ENCODE measurements around the gene PIBF1.

The PIBF1 gene

DNA sequence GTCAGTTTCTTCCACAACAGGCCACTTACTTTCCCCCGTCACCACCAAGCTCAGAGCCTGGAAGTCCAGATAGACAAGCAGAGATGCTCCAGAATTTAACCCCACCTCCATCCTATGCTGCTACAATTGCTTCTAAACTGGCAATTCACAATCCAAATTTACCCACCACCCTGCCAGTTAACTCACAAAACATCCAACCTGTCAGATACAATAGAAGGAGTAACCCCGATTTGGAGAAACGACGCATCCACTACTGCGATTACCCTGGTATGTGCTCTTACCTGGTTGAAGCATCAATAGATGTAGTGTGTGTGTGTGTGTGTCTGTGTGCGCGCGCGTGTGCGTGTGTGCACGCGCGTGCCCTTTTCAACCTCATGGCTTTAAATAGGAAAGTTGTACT, 280.5 kb downstream of the PIBF1 start:
- no peak for TF ChIP-seq POLR2AphosphoS5 (IDR thresholded peaks at IDR 0.05; ENCODE audit: low read depth)
- no peak for TF ChIP-seq SPI1 (IDR thresholded peaks at IDR 0.05; ENCODE audit: borderline replicate concordance, low read depth)
- TF ChIP-seq, protein P1, sequence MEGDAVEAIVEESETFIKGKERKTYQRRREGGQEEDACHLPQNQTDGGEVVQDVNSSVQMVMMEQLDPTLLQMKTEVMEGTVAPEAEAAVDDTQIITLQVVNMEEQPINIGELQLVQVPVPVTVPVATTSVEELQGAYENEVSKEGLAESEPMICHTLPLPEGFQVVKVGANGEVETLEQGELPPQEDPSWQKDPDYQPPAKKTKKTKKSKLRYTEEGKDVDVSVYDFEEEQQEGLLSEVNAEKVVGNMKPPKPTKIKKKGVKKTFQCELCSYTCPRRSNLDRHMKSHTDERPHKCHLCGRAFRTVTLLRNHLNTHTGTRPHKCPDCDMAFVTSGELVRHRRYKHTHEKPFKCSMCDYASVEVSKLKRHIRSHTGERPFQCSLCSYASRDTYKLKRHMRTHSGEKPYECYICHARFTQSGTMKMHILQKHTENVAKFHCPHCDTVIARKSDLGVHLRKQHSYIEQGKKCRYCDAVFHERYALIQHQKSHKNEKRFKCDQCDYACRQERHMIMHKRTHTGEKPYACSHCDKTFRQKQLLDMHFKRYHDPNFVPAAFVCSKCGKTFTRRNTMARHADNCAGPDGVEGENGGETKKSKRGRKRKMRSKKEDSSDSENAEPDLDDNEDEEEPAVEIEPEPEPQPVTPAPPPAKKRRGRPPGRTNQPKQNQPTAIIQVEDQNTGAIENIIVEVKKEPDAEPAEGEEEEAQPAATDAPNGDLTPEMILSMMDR (IDR thresholded peaks at IDR 0.05; ENCODE audit: insufficient read depth, low read length): no peak
- Histone ChIP-seq H3K4me3 (replicated peaks; ENCODE audit: insufficient read depth, low read length) (no peak overlapping the region), H3K27ac (replicated peaks) (no peak overlapping the region), H3K27me3 (ENCODE audit: insufficient read depth, poor library complexity, severe bottlenecking) (peaks cover 7% of the 10 kb centered on the region)
- DNase-seq (ENCODE audit: low read depth in 1 of 2, low spot score in 1 of 2): no peak

DNA sequence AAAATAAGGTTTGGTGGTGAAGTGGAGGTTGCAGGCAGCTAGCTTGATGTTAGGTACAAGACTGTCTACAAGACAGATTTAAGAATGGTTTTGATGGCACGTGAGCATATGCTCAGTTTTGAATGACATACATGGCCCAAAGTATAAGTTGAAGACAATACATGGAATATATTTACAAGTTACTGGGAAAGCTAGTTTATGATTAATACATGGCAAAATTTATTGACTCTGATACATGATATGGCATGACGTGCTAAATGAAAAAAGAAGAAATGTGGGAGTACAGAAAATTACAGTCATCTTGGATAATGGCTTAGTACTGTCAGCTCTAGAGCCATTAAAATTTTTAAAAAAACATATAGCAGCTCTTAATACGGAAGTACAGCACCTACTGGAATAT, 281.2 kb downstream of the PIBF1 start:
- no peak overlapping the region for H3K27ac ChIP-seq (replicated peaks)
- H3K27me3 ChIP-seq (ENCODE audit: insufficient read depth, poor library complexity, severe bottlenecking): peaks cover 2% of the 10 kb centered on the region
- TF ChIP-seq POLR2AphosphoS5 (IDR thresholded peaks at IDR 0.05; ENCODE audit: low read depth): no peak
- TF ChIP-seq, protein P2, sequence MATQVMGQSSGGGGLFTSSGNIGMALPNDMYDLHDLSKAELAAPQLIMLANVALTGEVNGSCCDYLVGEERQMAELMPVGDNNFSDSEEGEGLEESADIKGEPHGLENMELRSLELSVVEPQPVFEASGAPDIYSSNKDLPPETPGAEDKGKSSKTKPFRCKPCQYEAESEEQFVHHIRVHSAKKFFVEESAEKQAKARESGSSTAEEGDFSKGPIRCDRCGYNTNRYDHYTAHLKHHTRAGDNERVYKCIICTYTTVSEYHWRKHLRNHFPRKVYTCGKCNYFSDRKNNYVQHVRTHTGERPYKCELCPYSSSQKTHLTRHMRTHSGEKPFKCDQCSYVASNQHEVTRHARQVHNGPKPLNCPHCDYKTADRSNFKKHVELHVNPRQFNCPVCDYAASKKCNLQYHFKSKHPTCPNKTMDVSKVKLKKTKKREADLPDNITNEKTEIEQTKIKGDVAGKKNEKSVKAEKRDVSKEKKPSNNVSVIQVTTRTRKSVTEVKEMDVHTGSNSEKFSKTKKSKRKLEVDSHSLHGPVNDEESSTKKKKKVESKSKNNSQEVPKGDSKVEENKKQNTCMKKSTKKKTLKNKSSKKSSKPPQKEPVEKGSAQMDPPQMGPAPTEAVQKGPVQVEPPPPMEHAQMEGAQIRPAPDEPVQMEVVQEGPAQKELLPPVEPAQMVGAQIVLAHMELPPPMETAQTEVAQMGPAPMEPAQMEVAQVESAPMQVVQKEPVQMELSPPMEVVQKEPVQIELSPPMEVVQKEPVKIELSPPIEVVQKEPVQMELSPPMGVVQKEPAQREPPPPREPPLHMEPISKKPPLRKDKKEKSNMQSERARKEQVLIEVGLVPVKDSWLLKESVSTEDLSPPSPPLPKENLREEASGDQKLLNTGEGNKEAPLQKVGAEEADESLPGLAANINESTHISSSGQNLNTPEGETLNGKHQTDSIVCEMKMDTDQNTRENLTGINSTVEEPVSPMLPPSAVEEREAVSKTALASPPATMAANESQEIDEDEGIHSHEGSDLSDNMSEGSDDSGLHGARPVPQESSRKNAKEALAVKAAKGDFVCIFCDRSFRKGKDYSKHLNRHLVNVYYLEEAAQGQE (IDR thresholded peaks at IDR 0.05; ENCODE audit: insufficient replicate concordance, low read depth): no peak
- no peak for TF ChIP-seq GABPA (IDR thresholded peaks at IDR 0.05; ENCODE audit: low read depth)
- TF ChIP-seq SPI1 (IDR thresholded peaks at IDR 0.05; ENCODE audit: borderline replicate concordance, low read depth): no peak
- TF ChIP-seq, protein P1 (IDR thresholded peaks at IDR 0.05; ENCODE audit: insufficient read depth, low read length): no peak
- DNase-seq (ENCODE audit: low read depth in 1 of 2, low spot score in 1 of 2): no peak
- no peak overlapping the region for H3K4me3 ChIP-seq (replicated peaks; ENCODE audit: insufficient read depth, low read length)

DNA sequence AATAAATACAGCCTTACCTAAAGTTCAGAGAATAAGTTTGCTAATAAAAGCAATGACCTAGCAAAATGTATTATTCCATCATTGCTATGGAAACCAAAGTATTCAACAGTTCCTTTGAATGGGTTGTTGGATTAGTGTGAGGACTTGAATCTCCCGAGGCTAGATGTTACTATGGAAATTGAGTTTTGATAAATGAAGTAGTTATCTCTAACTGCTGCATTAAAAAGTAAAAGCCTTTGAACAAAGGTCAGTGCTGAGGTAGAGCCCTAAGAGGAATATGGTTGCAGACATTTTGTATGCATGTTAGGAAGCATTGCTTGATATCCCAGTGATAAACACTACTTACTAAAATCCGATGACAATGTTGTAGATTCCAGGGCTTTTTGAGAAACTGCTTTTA, 283.1 kb downstream of the PIBF1 start:
- Histone ChIP-seq H3K27me3 (ENCODE audit: insufficient read depth, poor library complexity, severe bottlenecking) (no peaks in the 10 kb centered on the region), H3K27ac (replicated peaks) (no peak overlapping the region), H3K4me3 (replicated peaks; ENCODE audit: insufficient read depth, low read length) (no peak overlapping the region)
- TF ChIP-seq GABPA (IDR thresholded peaks at IDR 0.05; ENCODE audit: low read depth) (no peak), SPI1 (IDR thresholded peaks at IDR 0.05; ENCODE audit: borderline replicate concordance, low read depth) (no peak), POLR2AphosphoS5 (IDR thresholded peaks at IDR 0.05; ENCODE audit: low read depth) (no peak)
- TF ChIP-seq, protein P1 (IDR thresholded peaks at IDR 0.05; ENCODE audit: insufficient read depth, low read length): no peak
- TF ChIP-seq, protein P2 (IDR thresholded peaks at IDR 0.05; ENCODE audit: insufficient replicate concordance, low read depth): no peak
- DNase-seq (ENCODE audit: low read depth in 1 of 2, low spot score in 1 of 2): no peak

DNA sequence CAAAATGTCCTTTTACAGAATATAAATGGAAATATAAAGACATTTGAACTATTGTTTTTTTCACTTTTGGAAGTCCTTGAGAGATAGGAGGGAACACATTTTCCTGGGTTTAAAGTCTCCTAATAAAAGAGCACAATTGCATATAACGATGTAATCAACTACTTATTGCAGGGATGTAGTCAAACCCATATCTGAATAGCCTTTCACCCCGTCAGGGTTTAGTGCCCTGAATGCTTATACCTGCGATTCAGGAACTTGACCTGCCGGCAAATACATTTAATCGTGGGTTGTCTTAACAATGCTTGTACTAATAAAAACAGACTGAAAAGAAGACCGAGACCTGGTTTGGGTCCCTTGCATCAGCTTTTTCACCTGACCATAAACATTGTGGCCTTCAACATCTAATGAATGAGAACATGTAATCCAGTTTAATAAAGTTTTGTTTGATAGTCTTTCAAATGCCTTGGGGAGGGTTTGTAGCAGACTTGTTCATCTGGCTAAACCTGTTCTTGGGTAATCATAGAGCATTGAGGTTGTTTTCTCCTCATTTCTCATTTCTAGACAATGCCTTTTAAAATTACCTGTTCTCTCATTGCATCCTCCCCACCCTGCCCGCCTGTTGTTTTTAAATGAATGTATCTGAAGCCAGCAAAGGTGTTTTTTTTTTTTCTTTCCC, 283.9 kb downstream of the PIBF1 start:
- Histone ChIP-seq H3K4me3 (replicated peaks; ENCODE audit: insufficient read depth, low read length) (no peak overlapping the region), H3K27me3 (ENCODE audit: insufficient read depth, poor library complexity, severe bottlenecking) (no peaks in the 10 kb centered on the region), H3K27ac (replicated peaks) (no peak overlapping the region)
- DNase-seq (ENCODE audit: low read depth in 1 of 2, low spot score in 1 of 2): no peak
- TF ChIP-seq GABPA (IDR thresholded peaks at IDR 0.05; ENCODE audit: low read depth): no peak

Data from HL-60 (cell line).